T1000 (cell line): ENCODE data around the gene CLCNKA.
A peak's percentile ranks its signal among the peaks of the same experiment; 100 is the strongest.
"Not testable (repeated sequence)": the region's sequence is repeated elsewhere in the genome, so short reads cannot be mapped to it uniquely, and the experiment has no call there.

Experiments
- DNase-seq: peaks from one replicate; lab custom pipeline; 2025; ENCODE audit warnings: mixed read lengths; lab: John Stamatoyannopoulos, UW

Gene CLCNKA

DNA sequence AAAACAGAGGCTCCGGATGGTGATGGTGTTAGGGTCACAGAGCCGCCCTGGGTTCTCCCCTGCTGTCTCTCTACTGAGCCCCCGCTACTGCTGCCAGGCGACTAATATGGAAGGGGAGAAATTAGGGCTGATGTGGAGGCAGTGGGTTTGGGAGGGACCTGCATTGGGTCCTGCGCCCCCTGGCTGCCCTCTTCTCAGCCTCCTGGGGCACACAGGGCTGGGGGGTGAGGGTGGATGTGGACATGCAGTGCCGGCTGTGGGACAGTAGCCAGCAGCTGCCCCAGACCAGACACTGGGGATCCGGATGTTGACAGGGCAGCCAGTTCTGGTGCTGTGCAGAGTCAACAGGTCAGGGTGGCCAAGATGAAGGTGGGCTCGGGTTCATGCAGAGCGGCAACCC, 20.3 kb downstream of the CLCNKA start:
- DNase-seq = no peak

DNA sequence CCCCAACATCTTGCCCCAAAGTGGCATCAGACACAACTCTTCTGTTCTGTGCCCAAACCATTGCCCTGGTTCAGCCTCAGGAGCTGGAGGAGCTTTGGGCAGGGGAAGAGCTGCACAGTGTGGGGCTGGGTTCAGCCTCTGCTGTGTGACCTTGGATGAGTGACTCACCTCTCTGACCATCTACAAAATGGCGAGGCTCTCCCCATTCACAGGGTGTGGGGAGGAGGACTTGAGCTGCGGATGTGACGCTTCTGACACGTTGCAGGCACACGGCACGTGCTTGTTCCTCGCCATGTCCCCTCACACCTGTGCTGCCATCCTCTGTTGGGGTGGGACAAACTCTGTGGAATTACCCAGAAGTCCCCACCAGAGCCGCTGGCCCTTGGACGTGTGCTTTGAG, 20.8 kb downstream of the CLCNKA start:
- DNase-seq = not testable (repeated sequence)

GRCh38 chr1:16043521-16043920, 21.7 kb downstream of the CLCNKA start, which contains the start of gene CLCNKB:
TSS of gene CLCNKB (plus strand) at chr1:16043782. CDS start at chr1:16044493, 711 bp downstream.
- no peak for DNase-seq

GRCh38 chr1:16043950-16044349, 22.1 kb downstream of the CLCNKA start:
- DNase-seq = no peak

DNA sequence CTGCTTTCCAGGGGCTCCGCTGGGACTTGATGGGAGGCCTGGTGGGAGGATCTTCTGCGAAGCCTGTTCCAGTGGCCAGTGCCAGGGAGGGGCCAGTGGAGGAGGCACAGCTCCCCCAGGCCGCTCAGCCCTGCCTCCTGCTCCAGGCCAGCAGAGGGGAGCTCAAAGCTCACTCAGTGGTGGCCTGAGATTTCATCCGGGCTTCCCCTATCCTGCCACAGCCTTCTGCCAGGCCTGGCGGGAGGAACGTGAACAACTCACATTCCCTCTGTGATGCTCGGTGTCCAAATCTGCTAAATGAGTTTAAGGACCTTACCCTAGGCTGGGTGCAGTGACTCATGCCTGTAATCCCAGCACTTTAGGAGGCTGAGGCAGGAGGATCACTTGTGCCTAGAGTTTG, 25.0 kb downstream of the CLCNKA start:
- no peak for DNase-seq

- no peak for DNase-seq
These were observed 26.1 kb downstream of the CLCNKA start for GRCh38 chr1:16047791-16048475.

DNA sequence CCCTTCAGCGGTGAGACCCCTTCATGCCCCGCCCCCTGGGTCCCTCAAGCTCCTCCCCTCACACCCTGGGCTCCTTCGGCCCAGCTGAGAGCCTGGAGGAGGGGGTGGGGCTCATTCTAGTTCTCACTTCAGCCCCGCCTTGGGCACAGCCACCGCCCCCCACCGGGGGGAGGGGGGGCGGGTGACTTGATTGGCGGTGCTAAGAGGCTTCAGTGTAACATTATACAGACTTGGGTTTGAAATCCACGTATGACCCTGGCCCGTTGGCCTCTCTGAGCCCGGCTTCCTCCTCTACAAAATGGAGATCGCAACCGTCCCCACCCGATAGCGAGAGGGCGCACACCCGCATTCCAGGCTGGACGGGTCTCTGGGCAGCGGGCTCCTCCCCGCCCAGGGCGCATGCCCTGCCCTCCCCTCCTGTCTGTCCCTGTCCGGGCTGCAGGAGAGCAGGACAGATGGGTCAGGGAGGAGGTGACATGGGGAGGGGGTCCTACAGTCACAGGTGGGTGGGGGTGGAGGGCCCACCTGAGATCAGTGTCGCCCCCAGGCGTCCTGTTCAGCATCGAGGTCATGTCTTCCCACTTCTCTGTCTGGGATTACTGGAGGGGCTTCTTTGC, 26.8 kb downstream of the CLCNKA start:
- no peak for DNase-seq

GRCh38 chr1:16050328-16050727, 28.5 kb downstream of the CLCNKA start:
- DNase-seq = no peak

DNA sequence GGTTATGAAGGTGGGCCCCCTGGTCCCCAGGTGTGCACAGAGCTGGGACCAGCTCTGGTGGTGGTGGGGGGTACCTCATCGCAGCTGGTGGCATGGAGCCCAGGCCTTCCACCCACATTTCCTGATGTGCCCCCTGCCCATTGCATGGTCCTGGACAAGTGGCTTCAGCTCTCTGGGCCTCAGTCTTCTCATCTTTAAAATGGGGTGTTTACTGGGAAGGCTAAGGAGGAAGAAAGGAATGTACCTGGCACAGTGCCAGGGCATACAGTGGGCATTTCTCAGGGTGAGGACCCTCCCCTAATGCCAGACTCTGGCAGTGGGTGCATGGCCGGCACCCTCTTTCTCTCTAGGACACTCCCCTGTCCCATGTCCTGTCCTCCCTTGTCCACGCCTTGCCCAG, 29.2 kb downstream of the CLCNKA start:
- DNase-seq = no peak

DNA sequence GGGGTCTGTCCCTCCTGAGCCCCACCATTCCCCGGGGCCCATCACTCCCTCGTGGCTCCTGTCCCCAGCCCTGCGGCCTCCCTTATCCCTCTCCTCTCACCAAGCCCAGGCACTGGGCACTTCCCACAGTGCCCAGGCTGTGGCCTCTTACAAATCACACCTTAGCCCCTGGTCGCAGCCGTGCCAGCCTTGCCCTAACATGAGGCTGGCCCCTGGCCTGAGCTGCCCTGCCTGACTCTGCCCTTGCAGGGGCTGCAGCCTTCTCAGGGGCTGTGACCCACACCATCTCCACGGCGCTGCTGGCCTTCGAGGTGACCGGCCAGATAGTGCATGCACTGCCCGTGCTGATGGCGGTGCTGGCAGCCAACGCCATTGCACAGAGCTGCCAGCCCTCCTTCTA, 30.1 kb downstream of the CLCNKA start:
- DNase-seq = not testable (repeated sequence)

GRCh38 chr1:16053781-16054502, 32.1 kb downstream of the CLCNKA start:
- no peak for DNase-seq

GRCh38 chr1:16054598-16055540, 33.0 kb downstream of the CLCNKA start:
- DNase-seq = no peak

- DNase-seq = peak; percentile 47
These were observed 34.0 kb downstream of the CLCNKA start for GRCh38 chr1:16055613-16056520.

GRCh38 chr1:16056521-16056912, 34.7 kb downstream of the CLCNKA start:
- DNase-seq = not testable (repeated sequence)

DNA sequence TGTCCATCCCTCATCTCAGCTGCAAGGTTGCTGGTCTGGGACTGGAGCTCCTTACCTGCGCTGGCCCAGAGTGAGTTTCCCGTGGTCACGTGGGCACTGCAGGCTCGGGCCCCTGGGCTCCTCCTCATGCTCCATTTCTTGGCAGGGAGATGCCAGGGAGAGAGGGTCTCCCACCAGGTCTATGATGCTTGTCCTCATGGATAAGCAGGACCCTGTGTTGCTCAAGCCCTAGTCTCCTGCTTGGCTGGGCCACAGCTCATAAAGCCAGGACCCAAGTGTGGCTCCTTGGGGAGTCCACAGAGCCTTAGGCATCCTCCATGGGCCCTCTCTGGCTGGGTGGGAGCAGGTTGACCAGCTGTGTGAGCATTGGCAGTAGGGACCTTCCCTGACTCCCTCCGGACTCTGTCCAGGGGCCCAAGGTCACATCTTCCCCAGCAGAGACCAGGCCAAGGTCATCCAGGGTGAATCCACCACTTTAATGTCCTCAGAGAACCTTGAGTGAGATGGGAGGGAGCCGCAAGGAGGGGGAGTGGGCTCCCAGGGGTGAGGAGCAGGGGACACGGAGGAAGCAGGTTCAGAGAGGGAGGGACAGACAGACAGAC, 35.6 kb downstream of the CLCNKA start:
- DNase-seq = not testable (repeated sequence)

- DNase-seq = not testable (repeated sequence)
These were observed 36.7 kb downstream of the CLCNKA start for GRCh38 chr1:16058394-16059120.

- DNase-seq = no peak
These were observed 39.4 kb downstream of the CLCNKA start for GRCh38 chr1:16061266-16061665.

DNA sequence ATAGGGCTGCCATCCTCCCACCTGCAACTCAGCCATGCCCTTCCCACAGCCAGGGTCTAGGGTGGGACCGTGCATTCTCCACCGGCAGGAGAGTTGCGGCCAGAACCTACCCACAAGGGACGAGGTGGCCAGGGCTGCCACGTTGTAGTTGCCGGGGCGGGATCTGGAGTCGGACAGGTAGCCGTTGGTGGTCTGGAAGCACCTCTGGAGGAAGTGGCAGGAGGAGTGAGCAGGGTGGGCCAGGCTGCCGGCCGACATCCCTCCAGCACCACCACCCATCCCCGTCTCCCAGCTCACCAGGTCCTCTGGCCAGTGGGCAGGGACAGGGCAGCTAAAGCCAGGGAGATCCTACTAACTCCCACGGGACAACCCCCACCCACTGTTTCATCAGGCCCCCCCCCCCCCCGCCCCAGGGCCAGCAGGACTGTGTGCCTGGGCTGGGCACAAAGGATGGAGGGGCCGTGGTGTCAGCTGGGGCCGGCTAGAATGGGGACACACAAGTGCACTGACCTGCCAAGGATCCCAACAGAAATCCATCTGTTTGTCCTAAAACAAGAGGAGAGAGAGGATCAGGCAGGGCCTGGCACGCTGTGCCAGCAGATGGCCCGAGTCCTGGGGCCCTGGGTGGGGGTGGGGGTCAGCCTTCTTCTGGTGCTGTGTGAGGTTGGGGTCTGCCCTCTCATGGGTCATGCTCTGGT, 40.3 kb downstream of the CLCNKA start:
- not testable (repeated sequence) for DNase-seq

GRCh38 chr1:16062687-16063075, 40.8 kb downstream of the CLCNKA start:
- not testable (repeated sequence) for DNase-seq
